H1 (cell line): ENCODE data around the gene CYP27B1. TPM values are rescaled to one million over a fixed set of nuclear protein-coding genes. Genes with fewer than 3 reads are reported as not detected.

ENCODE experiments used
- CTCF ChIA-PET: fragments of 300-600 bp; sonication (Branson Sonifier 250); formaldehyde crosslinking; loops from one replicate; lab custom pipeline; 2021; ENCODE audit not compliant: partially characterized antibody; lab: Charles Lee
- POLR2A ChIA-PET: fragments of 300-600 bp; sonication (Branson Sonifier 250); formaldehyde crosslinking; loops from one replicate; lab custom pipeline; 2021; ENCODE audit warnings: inconsistent platforms; ENCODE audit not compliant: partially characterized antibody; lab: Charles Lee
- DNase-seq, 2 experiments: peaks; one replicate each; pipeline versions ENCODE4 v3.0.0 to v3.0.0-alpha.2; 2010 to 2022; ENCODE audit warnings: low spot score in 2 of 2, low read depth in 1 of 2, mixed read lengths in 1 of 2
- FAIRE-seq: peaks from 2 replicates; lab custom pipeline; 2011; peaks lifted over from hg19 to GRCh38; lab: Jason Lieb, UNC
- H2AFZ ChIP-seq: 2 replicates; pipeline ENCODE4 v1.8.1; 2012; ENCODE audit warnings: low read length, inconsistent platforms
- H2AK5ac ChIP-seq: 2 replicates; pipeline ENCODE4 v1.6.1; 2013; ENCODE audit warnings: low read depth, low read length
- H2BK120ac ChIP-seq: replicated peaks from 2 replicates; pipeline ENCODE3; 2013; ENCODE audit warnings: low read depth, low read length, inconsistent platforms
- H2BK12ac ChIP-seq: 2 replicates; pipeline ENCODE4 v1.6.1; 2013; ENCODE audit warnings: low read depth, low read length
- H2BK15ac ChIP-seq: 2 replicates; pipeline ENCODE4 v1.6.1; 2013; ENCODE audit warnings: low read length
- H2BK20ac ChIP-seq: 2 replicates; pipeline ENCODE4 v1.6.1; 2013; ENCODE audit warnings: low read length
- H2BK5ac ChIP-seq: 2 replicates; pipeline ENCODE4 v1.6.1; 2013; ENCODE audit warnings: low read depth, low read length
- H3K14ac ChIP-seq: 2 replicates; pipeline ENCODE4 v1.6.1; 2013; ENCODE audit warnings: inconsistent platforms; ENCODE audit not compliant: insufficient read length
- H3K18ac ChIP-seq: 2 replicates; pipeline ENCODE4 v1.6.1; 2013; ENCODE audit warnings: low read length; ENCODE audit errors: extremely low read depth
- H3K23ac ChIP-seq: 2 replicates; pipeline ENCODE4 v1.6.1; 2013; ENCODE audit warnings: inconsistent platforms; ENCODE audit not compliant: insufficient read length
- H3K23me2 ChIP-seq: 2 replicates; pipeline ENCODE4 v1.6.1; 2013; ENCODE audit warnings: low read depth, low read length
- H3K27ac ChIP-seq: 2 replicates; pipeline ENCODE4 v1.6.1; 2011; ENCODE audit warnings: low read depth, low read length, inconsistent platforms
- H3K27me3 ChIP-seq, 4 experiments: replicated peaks in 1 of 4; 1 replicate in 1 of 4; 2 replicates in 3 of 4; pipeline versions ENCODE4 v1.6.1 to v1.8.1; 2011 to 2013; ENCODE audit warnings: low read length in 3 of 4, mild to moderate bottlenecking in 3 of 4, inconsistent platforms in 2 of 4, mixed read lengths in 2 of 4, moderate library complexity in 1 of 4; ENCODE audit not compliant: control insufficient read depth in 3 of 4, insufficient read depth in 3 of 4; ENCODE audit errors: extremely low read depth in 1 of 4
- H3K36me3 ChIP-seq, 4 experiments: 2 replicates each; pipeline versions ENCODE4 v1.6.1 to v1.8.1; 2011 to 2013; ENCODE audit warnings: mild to moderate bottlenecking in 4 of 4, low read length in 3 of 4, moderate library complexity in 2 of 4, control low read depth in 1 of 4, inconsistent platforms in 1 of 4; ENCODE audit not compliant: insufficient read depth in 4 of 4, control insufficient read depth in 2 of 4
- H3K4ac ChIP-seq: replicated peaks from 2 replicates; pipeline ENCODE3; 2013; ENCODE audit warnings: low read length, low read depth, mixed read lengths, inconsistent platforms; ENCODE audit not compliant: insufficient read length
- H3K4me1 ChIP-seq, 4 experiments: replicated peaks in 1 of 4; 1 replicate in 1 of 4; 2 replicates in 3 of 4; pipeline versions ENCODE4 v1.6.1 to v1.8.1; 2011 to 2013; ENCODE audit warnings: low read length in 3 of 4, inconsistent platforms in 2 of 4, mixed read lengths in 1 of 4; ENCODE audit not compliant: insufficient read depth in 4 of 4, control insufficient read depth in 3 of 4
- H3K4me2 ChIP-seq, 2 experiments: 2 replicates each; pipeline versions ENCODE4 v1.6.1 to v1.8.1; 2011 to 2013; ENCODE audit warnings: low read depth in 2 of 2, low read length in 2 of 2, control low read depth in 1 of 2, inconsistent platforms in 1 of 2, mild to moderate bottlenecking in 1 of 2; ENCODE audit not compliant: insufficient read depth in 1 of 2
- H3K4me3 ChIP-seq, 4 experiments: fragments of 200-600, 300-600 bp in 1 of 4; sonication (generic), shearing (Covaris generic), sonication (Bioruptor Twin) in 1 of 4; 2 replicates each; pipeline versions ENCODE4 v1.5.1 to v1.8.1; 2011 to 2016; ENCODE audit warnings: low read length in 4 of 4, low read depth in 3 of 4, control low read depth in 2 of 4, inconsistent platforms in 2 of 4, mild to moderate bottlenecking in 2 of 4, mixed read lengths in 1 of 4, moderate library complexity in 1 of 4; ENCODE audit not compliant: insufficient read depth in 2 of 4; ENCODE audit errors: extremely low read depth in 1 of 4
- H3K56ac ChIP-seq: replicated peaks from 2 replicates; pipeline ENCODE3; 2013; ENCODE audit warnings: low read depth, mild to moderate bottlenecking, mixed read lengths, low read length, inconsistent platforms; ENCODE audit not compliant: insufficient read length
- H3K79me1 ChIP-seq: 2 replicates; pipeline ENCODE4 v1.6.1; 2013; ENCODE audit warnings: low read depth, low read length, control low read depth
- H3K79me2 ChIP-seq, 2 experiments: 2 replicates each; pipeline versions ENCODE4 v1.6.1 to v1.8.1; 2012 to 2013; ENCODE audit warnings: low read length in 2 of 2, mild to moderate bottlenecking in 2 of 2, inconsistent platforms in 1 of 2; ENCODE audit not compliant: insufficient read depth in 2 of 2, control insufficient read depth in 1 of 2
- H3K9ac ChIP-seq, 4 experiments: replicated peaks in 1 of 4; 1 replicate in 1 of 4; 2 replicates in 3 of 4; pipeline versions ENCODE4 v1.6.1 to v1.8.1; 2011 to 2013; ENCODE audit warnings: low read depth in 3 of 4, low read length in 3 of 4, control low read depth in 2 of 4, mild to moderate bottlenecking in 2 of 4, moderate library complexity in 2 of 4, inconsistent platforms in 1 of 4; ENCODE audit errors: extremely low read depth in 1 of 4
- H3K9me3 ChIP-seq, 2 experiments: 2 replicates each; pipeline versions ENCODE4 v1.6.1 to v1.8.1; 2012 to 2013; ENCODE audit warnings: mild to moderate bottlenecking in 2 of 2, moderate library complexity in 2 of 2, control low read depth in 1 of 2, inconsistent platforms in 1 of 2, low read depth in 1 of 2, low read length in 1 of 2, mixed read lengths in 1 of 2; ENCODE audit not compliant: insufficient read depth in 2 of 2
- H4K20me1 ChIP-seq, 2 experiments: replicated peaks in 1 of 2; 2 replicates each; pipeline versions ENCODE3 to v1.8.1; 2011 to 2013; ENCODE audit warnings: inconsistent platforms in 2 of 2, low read length in 2 of 2, mild to moderate bottlenecking in 1 of 2; ENCODE audit not compliant: insufficient read depth in 2 of 2, control insufficient read depth in 1 of 2
- H4K5ac ChIP-seq: 2 replicates; pipeline ENCODE4 v1.6.1; 2013; ENCODE audit warnings: low read length, low read depth, mixed read lengths, inconsistent platforms; ENCODE audit not compliant: insufficient read length
- H4K8ac ChIP-seq: 2 replicates; pipeline ENCODE4 v1.8.0; 2013; ENCODE audit warnings: mild to moderate bottlenecking, moderate library complexity, low read length, inconsistent platforms; ENCODE audit not compliant: insufficient read depth; ENCODE audit errors: extremely low read depth
- H4K91ac ChIP-seq: replicated peaks from 2 replicates; pipeline ENCODE3; 2013; ENCODE audit warnings: low read length, mixed read lengths, inconsistent platforms; ENCODE audit not compliant: insufficient read length
- EGR1 ChIP-seq: IDR thresholded peaks from 2 replicates; pipeline ENCODE4 v1.6.1; 2011; ENCODE audit warnings: low read depth, low read length, borderline replicate concordance
- KDM4A ChIP-seq: IDR thresholded peaks from one replicate; pipeline ENCODE4 v1.7.1; 2012; ENCODE audit warnings: low read depth, mild to moderate bottlenecking, moderate library complexity, low read length, inconsistent platforms; ENCODE audit not compliant: severe bottlenecking
- RXRA ChIP-seq: IDR thresholded peaks from 2 replicates; pipeline ENCODE4 v1.6.1; 2011; ENCODE audit warnings: low read depth, mild to moderate bottlenecking, low read length, moderate library complexity; ENCODE audit not compliant: insufficient read depth
- SIN3A ChIP-seq, 2 experiments: IDR thresholded peaks in 1 of 2; conservative IDR thresholded peaks in 1 of 2; 2 replicates each; pipeline ENCODE4 v1.6.1; 2011 to 2012; ENCODE audit warnings: low read length in 2 of 2, improper control_type of control experiment in 1 of 2, low read depth in 1 of 2, mild to moderate bottlenecking in 1 of 2
- SP1 ChIP-seq: IDR thresholded peaks from 2 replicates; pipeline ENCODE4 v1.6.1; 2011; ENCODE audit warnings: low read depth, low read length
- WGBS, 2 experiments: shearing (Covaris generic) in 1 of 2; methylation state at CpG; one replicate each; pipeline versions ENCODE4 v1.1.6 to v1.1.7; 2013 to 2015; ENCODE audit warnings: low lambda C conversion rate in 2 of 2, mixed read lengths in 2 of 2, inconsistent platforms in 1 of 2, low coverage in 1 of 2, missing lambda C conversion rate in 1 of 2; ENCODE audit not compliant: insufficient replicate concordance in 2 of 2, insufficient coverage in 1 of 2, insufficient read length in 1 of 2; ENCODE audit errors: extremely low coverage in 1 of 2, missing lambda C conversion rate in 1 of 2; 5-methylcytosine and 5-hydroxymethylcytosine counted together
- polyA plus RNA-seq, 7 experiments: library from polyadenylated mRNA; depleted of rRNA in 3 of 7; stranded (reverse) in 5 of 7; unstranded in 2 of 7; fragments of >200 nt in 5 of 7; fragments of 200-250 nt in 2 of 7; gene quantifications; 1 replicate in 5 of 7; 2 replicates in 1 of 7; 4 replicates in 1 of 7; pipeline versions ENCODE4 v1.2.1 to v1.2.3, GENCODE V29; 2011 to 2013; ENCODE audit warnings: missing spikeins in 2 of 7, mixed read lengths in 2 of 7
- total RNA-seq: library from RNA; stranded (reverse); fragmentation: NEBNext Ultra II Directional; extraction: Animal tissue kit (Norgen Biotek cat#: 25700); gene quantifications from 2 replicates; pipeline ENCODE4 v1.2.1, GENCODE V29; 2021

The CYP27B1 gene
- total and polyA plus RNA-seq, 2 of the 8 experiments (the other 6 are each of a cell fraction or from before 2014, with no cell fraction given), result 2.9 to 3.3 TPM

DNA sequence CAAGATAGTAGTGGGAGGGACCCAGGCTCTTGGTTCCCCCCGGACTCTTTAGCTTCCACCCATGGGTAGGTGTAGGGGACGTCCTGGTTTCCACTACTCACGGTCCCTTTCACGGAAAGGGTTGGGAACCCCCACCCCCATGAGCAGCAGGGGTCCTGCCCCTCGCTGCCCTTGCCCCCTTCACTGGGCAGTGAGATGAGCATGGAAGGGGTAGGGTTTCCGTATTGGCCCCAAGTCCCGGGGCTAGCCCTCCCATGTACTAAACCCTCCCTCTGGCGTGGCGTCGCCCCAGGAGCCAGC, 41.1 kb downstream of the CYP27B1 start:
- Histone ChIP-seq H2BK12ac (0 out of 2 replicates have a peak overlapping the region, but pooled peaks have one; percentile 7), H3K4me1 (peaks cover 0 to 20% (median 13%) of the 10 kb centered on the region in 4 experiments; a peak in 5 of 7 replicates), H3K9me3 (no peaks in the 10 kb centered on the region), H2BK15ac (no peak overlapping the region; the same call in 1 of the 2 replicates), H3K79me1 (no peaks in the 10 kb centered on the region), H3K79me2 (no peaks in the 10 kb centered on the region), H2BK20ac (no peak overlapping the region), H3K4me3 (peak overlapping the region; percentile 51 to 82 (median 65); a peak in 7 of 8 replicates), H2AFZ (peak overlapping the region; percentile 84; the same call in 1 of the 2 replicates), H2BK5ac (no peak overlapping the region), H4K8ac (no peak overlapping the region), H3K9ac (no peak overlapping the region; a peak in 1 of 7 replicates), H3K27me3 (peaks cover 19 to 65% (median 48%) of the 10 kb centered on the region in 4 experiments), H3K36me3 (no peaks in the 10 kb centered on the region), H2BK120ac (no peak overlapping the region), H3K4me2 (peak overlapping the region; percentile 52 to 95), H3K27ac (no peak overlapping the region), H3K14ac (no peak overlapping the region), H3K23me2 (peaks cover 12% of the 10 kb centered on the region; the same call in 1 of the 2 replicates), H3K4ac (no peak overlapping the region), H4K91ac (no peak overlapping the region), H3K18ac (no peak overlapping the region; the same call in 1 of the 2 replicates), H2AK5ac (no peak overlapping the region), H3K23ac (no peak overlapping the region), H4K5ac (no peak overlapping the region), H3K56ac (no peak overlapping the region), H4K20me1 (peaks cover 2 to 7% of the 10 kb centered on the region in 2 experiments)
- TF ChIP-seq SP1 (no peak), KDM4A (peak; percentile 9), SIN3A (conservative IDR thresholded peaks at IDR 0.05 in 1 of 2, IDR thresholded peaks at IDR 0.05 in 1 of 2; ENCODE audit: low read depth in 1 of 2, low read length in 2 of 2) (no peak), EGR1 (no peak), RXRA (0 out of 2 replicates have a peak, but pooled peaks have one; percentile 14)
- ChIA-PET POLR2A (interaction anchor here (0.5 to 7.4 kb wide), 7 partner anchors 11 to 117 kb away, joined by 3 to 59 read pairs (median 4); partner anchors contain the start of genes AGAP2 and TSPAN31), CTCF (interaction anchor here (0.6 to 11.7 kb wide), 29 partner anchors 9 to 653 kb away, joined by 3 to 149 read pairs (median 5); partner anchors contain the start of genes AGAP2, B4GALNT1 and OS9)
- WGBS, 2 experiments, result 4% methylated on average over 8 of the region's 10 CpGs; no CpG with 5 or more reads in 1 of the 2 experiments
- FAIRE-seq (no peak), DNase-seq (no peak)
